ENCODE data around the gene DRAP1. TPM values are rescaled to one million over a fixed set of nuclear protein-coding genes. Genes with fewer than 3 reads are reported as not detected.
A peak's percentile ranks its signal among the peaks of the same experiment; 100 is the strongest.

DRAP1 gene
- total and polyA plus RNA-seq, 2 experiments from 2014 or later: 121 to 294 TPM

GRCh38 chr11:65888163-65888814, 30.9 kb upstream of the DRAP1 start, which contains the start of gene FIBP:
Gene FIBP (minus strand): TSS chr11:65888471. CDS start chr11:65888418, 53 bp downstream.
- H3K79me2 ChIP-seq (replicated peaks; ENCODE audit: insufficient read depth): peaks cover 13% of the 10 kb centered on the region
- peak within 1 kb of the TSS; percentile 95 for H2AFZ ChIP-seq
- peaks cover 25% of the 10 kb centered on the region for H3K27me3 ChIP-seq (ENCODE audit: insufficient read depth)
- Mint-ChIP-seq H3K4me1 (peaks cover 42% of the 10 kb centered on the region), H3K27ac (peak within 1 kb of the TSS; percentile 99), H3K9me3 (peaks cover 2% of the 10 kb centered on the region; the same call in 1 of the 3 replicates), H3K36me3 (ENCODE audit: low read depth) (peaks cover 42% of the 10 kb centered on the region), H3K27me3 (ENCODE audit: insufficient read depth, low read depth, poor library complexity) (peaks cover 40% of the 10 kb centered on the region), H3K4me3 (peak within 1 kb of the TSS; percentile 98)
- peak; percentile 62 for ATAC-seq
- peak within 1 kb of the TSS; percentile 89 for H3K4me2 ChIP-seq
- H3K36me3 ChIP-seq (ENCODE audit: insufficient read depth): peaks cover 14% of the 10 kb centered on the region; the same call in 1 of the 2 replicates
- H3K4me1 ChIP-seq (ENCODE audit: insufficient read depth): peaks cover 29% of the 10 kb centered on the region
- no peaks in the 10 kb centered on the region for H3K9me2 ChIP-seq (ENCODE audit: insufficient read depth)
- peak; percentile 97 for DNase-seq (ENCODE audit: low spot score)
- H3F3A ChIP-seq (replicated peaks; ENCODE audit: low read depth): peaks cover 39% of the 10 kb centered on the region
- H3K4me3 ChIP-seq: peak within 1 kb of the TSS; percentile 93
- H3K27ac ChIP-seq (ENCODE audit: low read depth): peak within 1 kb of the TSS; percentile 83
- TF ChIP-seq ZNF114 (CRISPR knock-in tag; IDR thresholded peaks at IDR 0.05): no peak
- no peak for TF ChIP-seq JUNB (IDR thresholded peaks at IDR 0.05; ENCODE audit: unreplicated experiment)
- TF ChIP-seq ZNF331 (CRISPR knock-in tag; IDR thresholded peaks at IDR 0.05; ENCODE audit: low read depth): no peak
- TF ChIP-seq ZNF462 (CRISPR knock-in tag; IDR thresholded peaks at IDR 0.05): no peak
- no peak for TF ChIP-seq STAT1 (IDR thresholded peaks at IDR 0.05; ENCODE audit: unreplicated experiment)
- no peak for TF ChIP-seq EZH2 (IDR thresholded peaks at IDR 0.05; ENCODE audit: low read depth, unreplicated experiment)
- no peak for TF ChIP-seq EZH2phosphoT487 (IDR thresholded peaks at IDR 0.05; ENCODE audit: unreplicated experiment)
- TF ChIP-seq NANOG (IDR thresholded peaks at IDR 0.05; ENCODE audit: borderline replicate concordance): no peak
- TF ChIP-seq REST (IDR thresholded peaks at IDR 0.05; ENCODE audit: unreplicated experiment): no peak
- peak; percentile 58 to 63 for TF ChIP-seq CTCF (conservative IDR thresholded peaks at IDR 0.05; ENCODE audit: low read depth in 2 of 2)
- TF ChIP-seq POLR2AphosphoS5 (IDR thresholded peaks at IDR 0.05; ENCODE audit: low read depth): peak; percentile 95
- TF ChIP-seq ETS1 (IDR thresholded peaks at IDR 0.05): 0 out of 2 replicates have a peak, but pooled peaks have one; percentile 61
- TF ChIP-seq CREB1 (CRISPR knock-in tag; IDR thresholded peaks at IDR 0.05; ENCODE audit: low read depth): peak; percentile 91
- peaks cover 25% of the 10 kb centered on the region for H4K20me1 ChIP-seq (replicated peaks; ENCODE audit: insufficient read depth)
